GM12891 (cell line): ENCODE measurements around the gene SLC25A24.

Experiments used
- DNase-seq: peaks from one replicate; pipeline ENCODE4 v3.0.0; 2011; ENCODE audit warnings: low spot score; ENCODE audit not compliant: insufficient read length
- FAIRE-seq: peaks from 2 replicates; lab custom pipeline; 2011; peaks lifted over from hg19 to GRCh38; lab: Jason Lieb, UNC
- PAX5 ChIP-seq: IDR thresholded peaks from 2 replicates; pipeline ENCODE4 v1.6.1; 2011; ENCODE audit warnings: low read length, moderate library complexity, mild to moderate bottlenecking; ENCODE audit not compliant: insufficient read depth, severe bottlenecking
- POLR2A ChIP-seq: IDR thresholded peaks from 2 replicates; pipeline ENCODE4 v1.6.1; 2011; ENCODE audit warnings: low read depth, low read length, control low read depth
- POLR2AphosphoS5 ChIP-seq: IDR thresholded peaks from 2 replicates; pipeline ENCODE4 v1.6.1; 2011; ENCODE audit warnings: low read depth, low read length, control low read depth
- POU2F2 ChIP-seq: IDR thresholded peaks from 2 replicates; pipeline ENCODE4 v1.6.1; 2011; ENCODE audit warnings: low read depth, mild to moderate bottlenecking, control low read depth, low read length, moderate library complexity
- SPI1 ChIP-seq: IDR thresholded peaks from 2 replicates; pipeline ENCODE4 v1.6.1; 2011; ENCODE audit warnings: low read depth, low read length, control low read depth
- TAF1 ChIP-seq: IDR thresholded peaks from 2 replicates; pipeline ENCODE4 v1.6.1; 2011; ENCODE audit warnings: low read depth, low read length, control low read depth

The SLC25A24 gene

DNA sequence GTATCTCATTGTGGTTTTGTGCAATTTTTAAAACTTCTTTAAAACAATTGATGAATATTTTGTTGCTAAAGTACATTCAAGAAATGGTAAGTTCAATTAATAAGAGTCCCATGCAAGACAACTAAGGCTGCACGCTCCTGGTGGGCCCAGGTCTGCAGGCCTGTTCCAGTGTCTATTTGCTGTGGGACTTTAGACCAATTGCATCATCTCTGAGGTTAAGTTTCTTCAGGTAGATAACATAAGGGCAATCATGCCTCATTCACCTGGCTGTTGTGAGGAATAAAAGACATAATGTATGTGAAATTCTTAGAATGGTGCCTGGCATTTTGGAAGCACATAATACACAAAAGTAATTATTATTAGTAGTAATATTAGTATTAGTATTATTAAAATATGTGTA is 82.9 kb downstream of the SLC25A24 start:
- FAIRE-seq, result no peak
- TF ChIP-seq SPI1 (no peak), POU2F2 (no peak), PAX5 (no peak), POLR2A (no peak), POLR2AphosphoS5 (no peak), TAF1 (no peak)
- no peak for DNase-seq

DNA sequence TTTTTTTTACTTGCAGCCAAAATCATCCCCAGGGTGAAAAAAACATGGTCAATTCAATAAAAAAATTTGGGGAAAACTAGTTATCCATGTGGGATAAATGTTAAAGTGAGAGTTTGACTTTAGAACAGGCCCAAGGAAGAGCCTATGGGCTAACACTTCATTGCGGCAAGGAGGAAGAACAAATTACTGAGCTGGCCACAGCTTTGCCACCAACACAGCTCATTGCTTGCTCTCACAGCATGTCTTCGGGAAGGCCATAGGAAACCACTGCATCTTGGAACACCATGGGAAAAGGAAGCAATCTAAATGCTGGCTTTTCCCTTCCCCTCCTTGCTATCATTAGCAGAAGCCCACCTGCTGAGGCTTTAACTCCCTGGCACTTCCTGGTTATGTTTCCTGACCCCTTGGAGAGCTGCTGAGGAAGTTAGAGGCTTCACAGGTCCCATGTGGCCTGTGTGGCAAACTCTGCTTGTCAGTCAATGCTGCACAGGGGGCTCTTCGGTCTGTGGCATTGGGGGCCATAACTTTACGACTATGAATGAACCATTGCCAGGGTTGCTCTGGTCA is 86.0 kb downstream of the SLC25A24 start:
- FAIRE-seq (no peak), DNase-seq (no peak)
- no peak for TF ChIP-seq SPI1

GRCh38 chr1:108113496-108113895 is 86.6 kb downstream of the SLC25A24 start:
- DNase-seq (no peak), FAIRE-seq (no peak)
- TF ChIP-seq TAF1 (no peak), PAX5 (no peak), POLR2A (no peak), POLR2AphosphoS5 (no peak), SPI1 (no peak), POU2F2 (no peak)

GRCh38 chr1:108109295-108109973 is 90.7 kb downstream of the SLC25A24 start:
- TF ChIP-seq TAF1 (no peak), POLR2A (no peak), PAX5 (no peak)
- DNase-seq (no peak), FAIRE-seq (no peak)

- TF ChIP-seq POLR2A, result no peak
- TF ChIP-seq TAF1, result no peak
- TF ChIP-seq POLR2AphosphoS5, result no peak
- no peak for TF ChIP-seq PAX5
- no peak for TF ChIP-seq SPI1
- no peak for TF ChIP-seq POU2F2
- FAIRE-seq (no peak), DNase-seq (no peak)
Measured at GRCh38 chr1:108108119-108108518, 92.0 kb downstream of the SLC25A24 start.

DNA sequence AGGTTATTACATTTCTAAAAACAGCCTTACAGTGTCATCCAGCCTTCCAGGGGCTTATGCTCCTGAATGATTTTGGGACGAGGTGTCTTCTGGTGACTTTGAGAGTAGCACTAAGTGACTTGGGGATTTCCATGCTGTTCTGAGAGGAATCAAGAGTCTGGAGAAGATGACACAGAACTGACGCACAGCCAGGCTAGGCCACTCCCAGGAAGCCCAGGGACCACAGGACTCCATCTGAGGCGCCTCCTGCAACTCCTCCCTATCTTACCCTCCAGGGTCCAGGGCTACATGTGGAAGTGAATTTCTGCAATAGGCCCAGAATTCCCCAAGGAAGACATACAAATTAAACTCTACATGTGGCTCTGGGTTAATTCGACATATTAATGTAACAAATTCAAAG is 92.5 kb downstream of the SLC25A24 start:
- TF ChIP-seq POLR2A (no peak), POU2F2 (no peak), PAX5 (no peak), TAF1 (no peak), SPI1 (no peak), POLR2AphosphoS5 (no peak)
- FAIRE-seq, result no peak
- DNase-seq, result no peak

- no peak for FAIRE-seq
- TF ChIP-seq TAF1 (no peak), SPI1 (no peak), POU2F2 (no peak), POLR2A (no peak), POLR2AphosphoS5 (no peak), PAX5 (no peak)
- DNase-seq, result no peak
Measured at GRCh38 chr1:108106775-108107174, 93.4 kb downstream of the SLC25A24 start.

GRCh38 chr1:108100148-108100547 is 100.0 kb downstream of the SLC25A24 start:
- FAIRE-seq, result no peak
- DNase-seq, result no peak
- TF ChIP-seq POU2F2, result no peak
- no peak for TF ChIP-seq SPI1
- TF ChIP-seq POLR2AphosphoS5, result no peak
- no peak for TF ChIP-seq PAX5
- TF ChIP-seq TAF1, result no peak
- no peak for TF ChIP-seq POLR2A

GRCh38 chr1:108097018-108097417 is 103.1 kb downstream of the SLC25A24 start:
- TF ChIP-seq TAF1 (no peak), SPI1 (no peak), POU2F2 (no peak), PAX5 (no peak), POLR2A (no peak), POLR2AphosphoS5 (no peak)

DNA sequence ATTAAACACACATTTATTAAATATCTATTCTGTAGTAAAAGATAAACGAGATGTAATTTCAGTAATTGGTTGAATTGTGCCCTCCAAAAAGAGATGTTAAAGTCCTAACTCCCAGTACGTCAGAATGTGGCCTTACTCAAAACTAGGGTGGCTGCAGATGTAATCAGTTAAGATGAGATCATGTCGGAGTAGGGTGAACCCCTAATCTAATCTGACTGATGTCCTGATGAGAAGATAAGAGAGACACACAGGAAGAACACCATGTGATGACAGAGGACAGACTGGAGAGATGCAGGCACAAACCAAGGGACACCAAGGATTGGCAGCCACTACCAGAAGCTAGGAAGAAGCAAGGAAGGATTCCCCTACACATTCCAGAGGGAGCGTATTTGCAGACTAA is 104.1 kb downstream of the SLC25A24 start:
- FAIRE-seq (no peak), DNase-seq (no peak)
- TF ChIP-seq POLR2A, result no peak
- TF ChIP-seq PAX5, result no peak
- TF ChIP-seq POU2F2, result no peak
- TF ChIP-seq TAF1, result no peak
- no peak for TF ChIP-seq POLR2AphosphoS5
- no peak for TF ChIP-seq SPI1

More at GRCh38 chr1:108097018-108097417, 103.1 kb downstream of the SLC25A24 start:
- DNase-seq (no peak), FAIRE-seq (no peak)

- DNase-seq (no peak), FAIRE-seq (no peak)
- TF ChIP-seq PAX5 (no peak), POLR2A (no peak), POU2F2 (no peak), TAF1 (no peak)
Measured at GRCh38 chr1:108089477-108089876, 110.7 kb downstream of the SLC25A24 start.
